Right lobe of liver (tissue), 4 donors: ENCODE data around the gene SPINT1.

Experiments used
- POLR2A ChIP-seq: fragments of 450-650 bp; IDR thresholded peaks from one replicate; pipeline ENCODE4 v1.6.1; 2017; ENCODE audit warnings: antibody characterized with exemption, mild to moderate bottlenecking
- TF ChIP-seq, protein P1 (sequence below), 4 donors: fragments of 200-600 bp in 3 of 4; fragments of 450-650 bp in 1 of 4; IDR thresholded peaks; one replicate each; pipeline versions ENCODE4 v1.5.1 to v1.8.0; 2016 to 2022; ENCODE audit warnings: antibody characterized with exemption in 4 of 4, mild to moderate bottlenecking in 2 of 4
- donor health status: DM: no; HTN: no; CAD: no.
- donor health status: DM: no; HTN: no; CAD: no.
- donor health status: DM: no; HTN: yes; CAD: no.

DNA sequence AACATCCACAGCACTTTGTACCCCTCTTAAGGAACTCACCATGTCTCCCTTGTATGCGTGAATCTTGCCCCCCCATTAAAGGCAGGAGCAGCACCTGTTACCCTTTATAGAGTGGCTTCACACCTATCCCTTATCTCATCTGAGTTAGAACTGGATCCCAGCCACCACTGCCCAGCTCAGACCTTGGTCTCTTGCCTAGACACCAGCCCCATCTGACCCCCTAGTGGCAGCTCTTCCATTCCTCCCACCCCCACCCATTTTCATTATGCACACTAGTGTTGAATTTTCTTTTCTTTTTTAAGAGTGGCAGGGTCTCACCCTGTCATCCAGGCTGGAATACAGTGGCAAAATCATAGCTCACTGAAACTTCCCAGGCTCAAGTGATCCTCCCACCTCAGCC lies 40.2 kb upstream of the SPINT1 start:
- TF ChIP-seq, protein P1, sequence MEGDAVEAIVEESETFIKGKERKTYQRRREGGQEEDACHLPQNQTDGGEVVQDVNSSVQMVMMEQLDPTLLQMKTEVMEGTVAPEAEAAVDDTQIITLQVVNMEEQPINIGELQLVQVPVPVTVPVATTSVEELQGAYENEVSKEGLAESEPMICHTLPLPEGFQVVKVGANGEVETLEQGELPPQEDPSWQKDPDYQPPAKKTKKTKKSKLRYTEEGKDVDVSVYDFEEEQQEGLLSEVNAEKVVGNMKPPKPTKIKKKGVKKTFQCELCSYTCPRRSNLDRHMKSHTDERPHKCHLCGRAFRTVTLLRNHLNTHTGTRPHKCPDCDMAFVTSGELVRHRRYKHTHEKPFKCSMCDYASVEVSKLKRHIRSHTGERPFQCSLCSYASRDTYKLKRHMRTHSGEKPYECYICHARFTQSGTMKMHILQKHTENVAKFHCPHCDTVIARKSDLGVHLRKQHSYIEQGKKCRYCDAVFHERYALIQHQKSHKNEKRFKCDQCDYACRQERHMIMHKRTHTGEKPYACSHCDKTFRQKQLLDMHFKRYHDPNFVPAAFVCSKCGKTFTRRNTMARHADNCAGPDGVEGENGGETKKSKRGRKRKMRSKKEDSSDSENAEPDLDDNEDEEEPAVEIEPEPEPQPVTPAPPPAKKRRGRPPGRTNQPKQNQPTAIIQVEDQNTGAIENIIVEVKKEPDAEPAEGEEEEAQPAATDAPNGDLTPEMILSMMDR (IDR thresholded peaks at IDR 0.05): peak in 1 of 4 donors; percentile 19
- no peak for TF ChIP-seq POLR2A
